ENCODE measurements around the gene PRKAG2.

Gene PRKAG2

GRCh38 chr7:151615058-151615457 lies 261.9 kb downstream of the PRKAG2 start:
- no peak for TF ChIP-seq CTCF (IDR thresholded peaks at IDR 0.05; ENCODE audit: low read depth, low read length, missing control alignments)
- H3K4me3 ChIP-seq (ENCODE audit: low read depth, low read length): no peak overlapping the region
- peaks cover 14% of the 10 kb centered on the region for H3K36me3 ChIP-seq (replicated peaks)
- H3K27me3 ChIP-seq (replicated peaks): no peaks in the 10 kb centered on the region
- DNase-seq: no peak
- in situ Hi-C loops (cut with HindIII; ENCODE audit: low pct_ligation_motif_present, low sequenced_read_pairs): no loop called here
- H3K27ac ChIP-seq: no peak overlapping the region

DNA sequence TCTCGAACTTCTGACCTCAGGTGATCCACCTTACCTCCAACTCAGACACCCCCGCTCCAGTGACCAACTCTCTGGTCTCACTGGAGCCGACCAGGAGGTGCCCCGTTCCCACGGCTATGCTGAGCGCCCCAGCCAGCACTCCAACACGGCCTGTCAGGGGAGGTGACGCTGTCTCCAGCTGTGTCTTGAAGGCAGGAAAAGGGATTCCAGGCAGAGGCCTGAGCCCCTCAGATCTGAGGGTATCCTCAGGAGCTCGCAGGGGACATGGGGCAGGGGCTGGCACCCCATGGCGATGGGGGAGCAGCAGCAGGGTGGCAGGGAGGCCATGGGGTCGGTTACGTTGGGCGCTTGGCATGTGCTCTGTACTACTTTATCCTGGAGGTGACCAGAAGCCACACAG lies 262.9 kb downstream of the PRKAG2 start:
- TF ChIP-seq CTCF (IDR thresholded peaks at IDR 0.05; ENCODE audit: low read depth, low read length, missing control alignments): no peak
- in situ Hi-C loops (cut with HindIII; ENCODE audit: low pct_ligation_motif_present, low sequenced_read_pairs): no loop called here
- H3K27me3 ChIP-seq (replicated peaks): no peaks in the 10 kb centered on the region
- peaks cover 17% of the 10 kb centered on the region for H3K36me3 ChIP-seq (replicated peaks)
- H3K4me3 ChIP-seq (ENCODE audit: low read depth, low read length): no peak overlapping the region
- no peak overlapping the region for H3K27ac ChIP-seq
- no peak for DNase-seq

GRCh38 chr7:151611878-151612277 lies 265.0 kb downstream of the PRKAG2 start:
- DNase-seq: no peak
- Histone ChIP-seq H3K4me3 (ENCODE audit: low read depth, low read length) (no peak overlapping the region), H3K27me3 (replicated peaks) (no peaks in the 10 kb centered on the region), H3K36me3 (replicated peaks) (peaks cover 18% of the 10 kb centered on the region), H3K27ac (no peak overlapping the region)
- in situ Hi-C loops (cut with HindIII; ENCODE audit: low pct_ligation_motif_present, low sequenced_read_pairs): no loop called here
- no peak for TF ChIP-seq CTCF (IDR thresholded peaks at IDR 0.05; ENCODE audit: low read depth, low read length, missing control alignments)

DNA sequence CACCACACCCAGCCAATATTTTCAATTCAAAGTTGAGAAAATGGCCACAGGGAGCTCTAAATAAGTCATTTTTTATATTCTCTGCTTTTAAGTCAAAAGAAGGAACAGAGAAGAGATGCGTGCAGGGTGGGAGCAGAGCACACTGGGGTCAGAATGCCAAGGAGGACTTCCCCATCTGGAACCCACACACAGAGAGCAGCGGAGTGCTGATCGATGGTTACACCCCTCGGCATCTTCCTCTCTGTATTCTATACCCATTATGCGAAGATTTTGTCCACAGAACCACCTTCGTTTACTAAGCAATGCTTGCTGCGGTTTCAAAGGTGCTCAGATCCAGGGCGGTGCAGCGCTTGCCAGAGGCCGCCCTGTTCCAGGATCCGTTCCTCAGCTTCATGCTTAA lies 265.9 kb downstream of the PRKAG2 start:
- no peak for DNase-seq
- in situ Hi-C loops (cut with HindIII; ENCODE audit: low pct_ligation_motif_present, low sequenced_read_pairs): no loop called here
- peaks cover 18% of the 10 kb centered on the region for H3K36me3 ChIP-seq (replicated peaks)
- TF ChIP-seq CTCF (IDR thresholded peaks at IDR 0.05; ENCODE audit: low read depth, low read length, missing control alignments): no peak
- H3K4me3 ChIP-seq (ENCODE audit: low read depth, low read length): no peak overlapping the region
- no peaks in the 10 kb centered on the region for H3K27me3 ChIP-seq (replicated peaks)
- no peak overlapping the region for H3K27ac ChIP-seq

DNA sequence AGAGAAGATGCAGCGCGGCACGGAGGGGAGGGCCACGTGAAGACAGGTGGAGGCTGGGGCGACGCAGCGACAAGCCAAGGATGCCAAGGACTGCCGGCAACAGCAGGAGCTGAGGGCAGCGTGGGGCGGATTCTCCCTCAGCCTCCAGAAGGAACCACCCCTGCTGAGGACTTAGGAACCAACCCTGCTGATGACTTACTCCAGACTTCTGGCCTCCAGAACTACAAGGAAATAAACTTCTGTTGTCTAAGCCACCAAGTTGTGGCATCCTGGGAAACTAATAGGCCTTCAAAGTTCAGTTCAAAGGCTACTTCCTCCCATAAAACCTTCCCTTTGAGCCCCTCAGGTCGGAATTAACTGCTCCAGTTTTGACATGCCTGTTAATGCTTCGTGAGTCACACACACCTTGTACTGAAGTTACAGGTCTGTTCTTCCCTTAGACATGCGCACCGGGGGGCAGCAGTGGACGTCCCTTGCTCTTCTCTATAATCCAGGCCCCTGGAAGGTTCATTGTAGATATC lies 268.8 kb downstream of the PRKAG2 start:
- no peak for DNase-seq
- peak; percentile 42 for TF ChIP-seq CTCF (IDR thresholded peaks at IDR 0.05; ENCODE audit: low read depth, low read length, missing control alignments)
- Histone ChIP-seq H3K4me3 (ENCODE audit: low read depth, low read length) (no peak overlapping the region), H3K27me3 (replicated peaks) (no peaks in the 10 kb centered on the region), H3K27ac (no peak overlapping the region), H3K36me3 (replicated peaks) (peaks cover 23% of the 10 kb centered on the region)
- in situ Hi-C loops (cut with HindIII; ENCODE audit: low pct_ligation_motif_present, low sequenced_read_pairs): no loop called here

DNA sequence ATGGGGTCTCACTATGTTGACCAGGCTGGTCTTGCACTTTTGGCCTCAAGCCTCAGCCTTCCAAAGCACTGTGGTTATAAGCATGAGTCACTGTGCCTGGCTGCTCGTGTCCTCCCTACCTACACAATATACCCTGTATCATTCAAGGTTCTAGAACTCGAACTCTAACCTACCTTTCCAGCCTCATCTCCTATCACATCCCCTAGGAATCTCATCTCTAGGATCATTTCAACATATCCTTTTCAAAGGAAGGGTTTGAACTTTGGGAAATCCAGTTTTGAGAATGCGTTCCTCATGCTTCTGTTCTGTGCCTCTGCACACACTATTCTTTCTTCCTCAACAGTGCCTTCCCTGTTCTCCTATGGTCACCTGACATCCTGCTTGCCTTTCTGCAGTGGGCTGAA lies 269.4 kb downstream of the PRKAG2 start:
- Histone ChIP-seq H3K36me3 (replicated peaks) (peaks cover 23% of the 10 kb centered on the region), H3K4me3 (ENCODE audit: low read depth, low read length) (no peak overlapping the region), H3K27me3 (replicated peaks) (no peaks in the 10 kb centered on the region), H3K27ac (no peak overlapping the region)
- DNase-seq: peak; percentile 36
- no peak for TF ChIP-seq CTCF (IDR thresholded peaks at IDR 0.05; ENCODE audit: low read depth, low read length, missing control alignments)
- in situ Hi-C loops (cut with HindIII; ENCODE audit: low pct_ligation_motif_present, low sequenced_read_pairs): no loop called here

Measured in brain microvascular endothelial cell (primary cell).